HepG2 (cell line): Measurements from ENCODE around the gene IGF2BP3. TPM values are rescaled to one million over a fixed set of nuclear protein-coding genes. Genes with fewer than 3 reads are reported as not detected.

Source experiments
- AGO2 ChIP-seq: fragments of 200-400 bp; formaldehyde crosslinking; optimal IDR thresholded peaks from 2 replicates; pipeline ENCODE3; 2017; ENCODE audit warnings: mild to moderate bottlenecking, low read depth, low read length, moderate library complexity
- HNRNPH1 ChIP-seq: fragments of 200-400 bp; formaldehyde crosslinking; optimal IDR thresholded peaks from 2 replicates; pipeline ENCODE3; 2017; ENCODE audit warnings: mild to moderate bottlenecking, low read depth, low read length
- KDM3A ChIP-seq: IDR thresholded peaks from 2 replicates; pipeline ENCODE4 v1.6.1; 2018; ENCODE audit warnings: low read depth, missing compliant biosample characterization
- MAFG ChIP-seq: sonication (generic); formaldehyde crosslinking; IDR thresholded peaks from 2 replicates; pipeline ENCODE4 v1.5.1; 2020; ENCODE audit warnings: mild to moderate bottlenecking, missing genetic modification reagents
- SUZ12 ChIP-seq: fragments of 150-350 bp; IDR thresholded peaks from 2 replicates; pipeline ENCODE4 v1.6.1; 2014; ENCODE audit warnings: low read depth, low read length
- TBX2 ChIP-seq: sonication (generic); formaldehyde crosslinking; IDR thresholded peaks from 2 replicates; pipeline ENCODE4 v1.5.0; 2020; ENCODE audit warnings: missing genetic modification reagents, mild to moderate bottlenecking, borderline replicate concordance
- THAP11 ChIP-seq: IDR thresholded peaks from 2 replicates; pipeline ENCODE4 v1.6.1; 2016; ENCODE audit warnings: missing biosample characterization, missing genetic modification reagents
- TSC22D2 ChIP-seq: sonication (generic); formaldehyde crosslinking; IDR thresholded peaks from 2 replicates; pipeline ENCODE4 v1.5.1; 2020; ENCODE audit warnings: missing genetic modification reagents, mild to moderate bottlenecking, borderline replicate concordance
- ZFX ChIP-seq: sonication (generic); formaldehyde crosslinking; IDR thresholded peaks from 2 replicates; pipeline ENCODE4 v1.4.0; 2020; ENCODE audit warnings: mild to moderate bottlenecking, low read depth, missing genetic modification reagents, moderate library complexity
- ZNF460 ChIP-seq: sonication (generic); formaldehyde crosslinking; IDR thresholded peaks from 2 replicates; pipeline ENCODE4 v1.5.1; 2020; ENCODE audit warnings: missing genetic modification reagents, mild to moderate bottlenecking, borderline replicate concordance
- ZNF615 ChIP-seq: sonication (generic); formaldehyde crosslinking; IDR thresholded peaks from 2 replicates; pipeline ENCODE4 v1.5.0; 2020; ENCODE audit warnings: mild to moderate bottlenecking, missing genetic modification reagents, borderline replicate concordance
- polyA plus RNA-seq, 8 experiments: library from polyadenylated mRNA; depleted of rRNA in 3 of 8; stranded (reverse) in 7 of 8; unstranded in 1 of 8; fragments of >200 nt; fragmentation: Illumina TruSeq in 4 of 8; extraction: Trizol in 4 of 8; gene quantifications; 2 replicates each; pipeline versions ENCODE4 v1.2.1 to v1.2.3, GENCODE V29; 2011 to 2016; ENCODE audit warnings: low read depth in 4 of 8, missing spikeins in 1 of 8, mixed read lengths in 1 of 8; ENCODE audit not compliant: insufficient read depth in 1 of 8
- total RNA-seq, 5 experiments: library from RNA; depleted of rRNA; stranded (reverse); fragments of >200 nt; fragmentation: Illumina TruSeq; extraction: Trizol; gene quantifications; 2 replicates each; pipeline ENCODE4 v1.2.3, GENCODE V29; 2016; ENCODE audit warnings: low read depth in 1 of 5
- TF ChIP-seq, protein P1 (sequence below): sonication (generic); formaldehyde crosslinking; IDR thresholded peaks from 2 replicates; pipeline ENCODE4 v1.4.0; 2020; ENCODE audit warnings: missing genetic modification reagents
- TF ChIP-seq, protein P2 (sequence below): sonication (generic); formaldehyde crosslinking; IDR thresholded peaks from 2 replicates; pipeline ENCODE4; 2020; ENCODE audit warnings: missing genetic modification reagents, mild to moderate bottlenecking, borderline replicate concordance
- TF ChIP-seq, protein P3 (sequence below): IDR thresholded peaks from 2 replicates; pipeline ENCODE4 v1.4.0; 2020; ENCODE audit warnings: mild to moderate bottlenecking, missing genetic modification reagents
- TF ChIP-seq, protein P4 (sequence below): conservative IDR thresholded peaks from 2 replicates; pipeline ENCODE4 v1.6.1; 2018; ENCODE audit warnings: missing genetic modification reagents

The IGF2BP3 gene
- total and polyA plus RNA-seq, 2 of the 13 experiments (the other 11 are each of a cell fraction or from before 2014, with no cell fraction given): 37.7 to 39.5 TPM

DNA sequence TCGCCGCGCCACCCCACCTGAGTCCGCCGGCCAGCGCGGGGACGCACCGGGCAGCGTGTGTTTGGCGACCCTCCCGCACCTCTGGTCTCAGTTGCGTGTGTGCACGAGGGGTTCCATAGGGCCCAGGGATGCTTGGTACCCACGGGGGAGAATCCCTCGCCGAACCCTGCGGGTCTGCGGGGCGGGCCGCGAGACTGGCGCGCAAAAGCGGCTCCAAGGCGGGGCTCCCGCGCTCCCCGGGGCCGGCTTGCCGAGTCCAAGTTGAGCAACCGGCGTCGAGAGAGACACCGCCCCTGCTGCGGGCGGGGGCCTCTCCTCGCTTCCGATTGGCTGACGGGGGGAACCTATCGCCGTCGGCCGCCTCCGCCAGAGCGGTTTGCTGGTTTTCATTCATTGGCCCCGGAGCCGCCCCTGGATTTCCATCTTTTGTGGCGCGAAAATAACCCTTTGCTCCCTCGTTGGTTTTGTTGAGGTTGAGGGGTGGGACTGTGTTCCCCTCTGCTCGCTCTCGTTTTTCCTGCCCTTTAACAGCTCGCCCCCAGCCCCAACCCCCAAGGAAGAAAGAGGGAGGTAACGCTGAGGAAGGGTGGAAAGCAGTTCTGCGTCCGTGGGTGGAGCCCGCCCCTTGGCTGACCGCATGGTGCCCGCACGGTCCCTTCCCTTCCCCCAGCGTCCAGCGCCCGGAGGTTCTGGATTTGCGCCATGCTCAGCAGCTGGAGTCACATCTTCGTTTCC is 4.0 kb upstream of the IGF2BP3 start (continued):
- TF ChIP-seq, protein P1, sequence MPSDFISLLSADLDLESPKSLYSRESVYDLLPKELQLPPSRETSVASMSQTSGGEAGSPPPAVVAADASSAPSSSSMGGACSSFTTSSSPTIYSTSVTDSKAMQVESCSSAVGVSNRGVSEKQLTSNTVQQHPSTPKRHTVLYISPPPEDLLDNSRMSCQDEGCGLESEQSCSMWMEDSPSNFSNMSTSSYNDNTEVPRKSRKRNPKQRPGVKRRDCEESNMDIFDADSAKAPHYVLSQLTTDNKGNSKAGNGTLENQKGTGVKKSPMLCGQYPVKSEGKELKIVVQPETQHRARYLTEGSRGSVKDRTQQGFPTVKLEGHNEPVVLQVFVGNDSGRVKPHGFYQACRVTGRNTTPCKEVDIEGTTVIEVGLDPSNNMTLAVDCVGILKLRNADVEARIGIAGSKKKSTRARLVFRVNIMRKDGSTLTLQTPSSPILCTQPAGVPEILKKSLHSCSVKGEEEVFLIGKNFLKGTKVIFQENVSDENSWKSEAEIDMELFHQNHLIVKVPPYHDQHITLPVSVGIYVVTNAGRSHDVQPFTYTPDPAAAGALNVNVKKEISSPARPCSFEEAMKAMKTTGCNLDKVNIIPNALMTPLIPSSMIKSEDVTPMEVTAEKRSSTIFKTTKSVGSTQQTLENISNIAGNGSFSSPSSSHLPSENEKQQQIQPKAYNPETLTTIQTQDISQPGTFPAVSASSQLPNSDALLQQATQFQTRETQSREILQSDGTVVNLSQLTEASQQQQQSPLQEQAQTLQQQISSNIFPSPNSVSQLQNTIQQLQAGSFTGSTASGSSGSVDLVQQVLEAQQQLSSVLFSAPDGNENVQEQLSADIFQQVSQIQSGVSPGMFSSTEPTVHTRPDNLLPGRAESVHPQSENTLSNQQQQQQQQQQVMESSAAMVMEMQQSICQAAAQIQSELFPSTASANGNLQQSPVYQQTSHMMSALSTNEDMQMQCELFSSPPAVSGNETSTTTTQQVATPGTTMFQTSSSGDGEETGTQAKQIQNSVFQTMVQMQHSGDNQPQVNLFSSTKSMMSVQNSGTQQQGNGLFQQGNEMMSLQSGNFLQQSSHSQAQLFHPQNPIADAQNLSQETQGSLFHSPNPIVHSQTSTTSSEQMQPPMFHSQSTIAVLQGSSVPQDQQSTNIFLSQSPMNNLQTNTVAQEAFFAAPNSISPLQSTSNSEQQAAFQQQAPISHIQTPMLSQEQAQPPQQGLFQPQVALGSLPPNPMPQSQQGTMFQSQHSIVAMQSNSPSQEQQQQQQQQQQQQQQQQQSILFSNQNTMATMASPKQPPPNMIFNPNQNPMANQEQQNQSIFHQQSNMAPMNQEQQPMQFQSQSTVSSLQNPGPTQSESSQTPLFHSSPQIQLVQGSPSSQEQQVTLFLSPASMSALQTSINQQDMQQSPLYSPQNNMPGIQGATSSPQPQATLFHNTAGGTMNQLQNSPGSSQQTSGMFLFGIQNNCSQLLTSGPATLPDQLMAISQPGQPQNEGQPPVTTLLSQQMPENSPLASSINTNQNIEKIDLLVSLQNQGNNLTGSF: peak; percentile 18
- TF ChIP-seq TSC22D2 (CRISPR knock-in tag) (peak; percentile 20; the same call in 1 of the 2 replicates), ZNF460 (CRISPR knock-in tag) (no peak), SUZ12 (no peak), AGO2 (peak; percentile 99), ZFX (CRISPR knock-in tag) (peak; percentile 87), THAP11 (CRISPR knock-in tag) (peak; percentile 63; the same call in 1 of the 2 replicates), TBX2 (peak; percentile 86), MAFG (CRISPR knock-in tag) (no peak), ZNF615 (CRISPR knock-in tag) (no peak), HNRNPH1 (no peak), KDM3A (CRISPR knock-in tag) (no peak; the same call in 1 of the 2 replicates)
- TF ChIP-seq, protein P2, sequence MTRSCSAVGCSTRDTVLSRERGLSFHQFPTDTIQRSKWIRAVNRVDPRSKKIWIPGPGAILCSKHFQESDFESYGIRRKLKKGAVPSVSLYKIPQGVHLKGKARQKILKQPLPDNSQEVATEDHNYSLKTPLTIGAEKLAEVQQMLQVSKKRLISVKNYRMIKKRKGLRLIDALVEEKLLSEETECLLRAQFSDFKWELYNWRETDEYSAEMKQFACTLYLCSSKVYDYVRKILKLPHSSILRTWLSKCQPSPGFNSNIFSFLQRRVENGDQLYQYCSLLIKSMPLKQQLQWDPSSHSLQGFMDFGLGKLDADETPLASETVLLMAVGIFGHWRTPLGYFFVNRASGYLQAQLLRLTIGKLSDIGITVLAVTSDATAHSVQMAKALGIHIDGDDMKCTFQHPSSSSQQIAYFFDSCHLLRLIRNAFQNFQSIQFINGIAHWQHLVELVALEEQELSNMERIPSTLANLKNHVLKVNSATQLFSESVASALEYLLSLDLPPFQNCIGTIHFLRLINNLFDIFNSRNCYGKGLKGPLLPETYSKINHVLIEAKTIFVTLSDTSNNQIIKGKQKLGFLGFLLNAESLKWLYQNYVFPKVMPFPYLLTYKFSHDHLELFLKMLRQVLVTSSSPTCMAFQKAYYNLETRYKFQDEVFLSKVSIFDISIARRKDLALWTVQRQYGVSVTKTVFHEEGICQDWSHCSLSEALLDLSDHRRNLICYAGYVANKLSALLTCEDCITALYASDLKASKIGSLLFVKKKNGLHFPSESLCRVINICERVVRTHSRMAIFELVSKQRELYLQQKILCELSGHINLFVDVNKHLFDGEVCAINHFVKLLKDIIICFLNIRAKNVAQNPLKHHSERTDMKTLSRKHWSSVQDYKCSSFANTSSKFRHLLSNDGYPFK (CRISPR knock-in tag): peak; percentile 49; the same call in 1 of the 2 replicates
- TF ChIP-seq, protein P3, sequence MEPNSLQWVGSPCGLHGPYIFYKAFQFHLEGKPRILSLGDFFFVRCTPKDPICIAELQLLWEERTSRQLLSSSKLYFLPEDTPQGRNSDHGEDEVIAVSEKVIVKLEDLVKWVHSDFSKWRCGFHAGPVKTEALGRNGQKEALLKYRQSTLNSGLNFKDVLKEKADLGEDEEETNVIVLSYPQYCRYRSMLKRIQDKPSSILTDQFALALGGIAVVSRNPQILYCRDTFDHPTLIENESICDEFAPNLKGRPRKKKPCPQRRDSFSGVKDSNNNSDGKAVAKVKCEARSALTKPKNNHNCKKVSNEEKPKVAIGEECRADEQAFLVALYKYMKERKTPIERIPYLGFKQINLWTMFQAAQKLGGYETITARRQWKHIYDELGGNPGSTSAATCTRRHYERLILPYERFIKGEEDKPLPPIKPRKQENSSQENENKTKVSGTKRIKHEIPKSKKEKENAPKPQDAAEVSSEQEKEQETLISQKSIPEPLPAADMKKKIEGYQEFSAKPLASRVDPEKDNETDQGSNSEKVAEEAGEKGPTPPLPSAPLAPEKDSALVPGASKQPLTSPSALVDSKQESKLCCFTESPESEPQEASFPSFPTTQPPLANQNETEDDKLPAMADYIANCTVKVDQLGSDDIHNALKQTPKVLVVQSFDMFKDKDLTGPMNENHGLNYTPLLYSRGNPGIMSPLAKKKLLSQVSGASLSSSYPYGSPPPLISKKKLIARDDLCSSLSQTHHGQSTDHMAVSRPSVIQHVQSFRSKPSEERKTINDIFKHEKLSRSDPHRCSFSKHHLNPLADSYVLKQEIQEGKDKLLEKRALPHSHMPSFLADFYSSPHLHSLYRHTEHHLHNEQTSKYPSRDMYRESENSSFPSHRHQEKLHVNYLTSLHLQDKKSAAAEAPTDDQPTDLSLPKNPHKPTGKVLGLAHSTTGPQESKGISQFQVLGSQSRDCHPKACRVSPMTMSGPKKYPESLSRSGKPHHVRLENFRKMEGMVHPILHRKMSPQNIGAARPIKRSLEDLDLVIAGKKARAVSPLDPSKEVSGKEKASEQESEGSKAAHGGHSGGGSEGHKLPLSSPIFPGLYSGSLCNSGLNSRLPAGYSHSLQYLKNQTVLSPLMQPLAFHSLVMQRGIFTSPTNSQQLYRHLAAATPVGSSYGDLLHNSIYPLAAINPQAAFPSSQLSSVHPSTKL (CRISPR knock-in tag): peak; percentile 43
- TF ChIP-seq, protein P4, sequence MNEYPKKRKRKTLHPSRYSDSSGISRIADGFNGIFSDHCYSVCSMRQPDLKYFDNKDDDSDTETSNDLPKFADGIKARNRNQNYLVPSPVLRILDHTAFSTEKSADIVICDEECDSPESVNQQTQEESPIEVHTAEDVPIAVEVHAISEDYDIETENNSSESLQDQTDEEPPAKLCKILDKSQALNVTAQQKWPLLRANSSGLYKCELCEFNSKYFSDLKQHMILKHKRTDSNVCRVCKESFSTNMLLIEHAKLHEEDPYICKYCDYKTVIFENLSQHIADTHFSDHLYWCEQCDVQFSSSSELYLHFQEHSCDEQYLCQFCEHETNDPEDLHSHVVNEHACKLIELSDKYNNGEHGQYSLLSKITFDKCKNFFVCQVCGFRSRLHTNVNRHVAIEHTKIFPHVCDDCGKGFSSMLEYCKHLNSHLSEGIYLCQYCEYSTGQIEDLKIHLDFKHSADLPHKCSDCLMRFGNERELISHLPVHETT: 0 out of 2 replicates have a peak, but pooled peaks have one; percentile 34
